K562 (cell line): ENCODE data around the gene FRAT2. TPM values are rescaled to one million over a fixed set of nuclear protein-coding genes. Genes with fewer than 3 reads are reported as not detected.

Source experiments
- ATAC-seq: fragments of 200-7000 bp; cut with Tn5 transposase; 3 replicates; pipeline ENCODE4 v1.9.1; 2020; ENCODE audit warnings: moderate library complexity
- BruUV-seq: library from RNA; stranded (reverse); fragments of 400-500 nt; replicated peaks from 2 replicates; lab custom pipeline; 2021; lab: Mats Ljungman, UMichigan
- CTCF ChIA-PET: fragments of 300-600 bp; formaldehyde crosslinking; extraction: SDS; loops from one replicate; lab custom pipeline; 2021; ENCODE audit warnings: low intra/inter-chr PET ratio; lab: Yijun Ruan, JAX
- POLR2A ChIA-PET: fragments of 300-600, 350-650 bp; sonication (Branson Sonifier 250); formaldehyde crosslinking; extraction: SDS; loops from one replicate; lab custom pipeline; 2021; ENCODE audit warnings: antibody characterized with exemption, inconsistent platforms; lab: Yijun Ruan, JAX
- DNase-seq, 4 experiments: peaks; one replicate each; pipeline versions ENCODE4 v3.0.0 to v3.0.0-alpha.2; 2011 to 2018; ENCODE audit warnings: low spot score in 3 of 4, mixed read lengths in 3 of 4; ENCODE audit errors: extremely low read depth in 1 of 4
- FAIRE-seq: peaks from 2 replicates; lab custom pipeline; 2011; peaks lifted over from hg19 to GRCh38; lab: Jason Lieb, UNC
- H2AFZ ChIP-seq: 2 replicates; pipeline ENCODE4 v1.6.0; 2011; ENCODE audit warnings: low read depth, low read length, control low read depth, inconsistent platforms
- H3K27ac ChIP-seq: fragments of 200-600 bp; 3 replicates; pipeline ENCODE4 v1.8.0; 2011; ENCODE audit warnings: low read depth, mild to moderate bottlenecking, control low read depth, inconsistent platforms, low read length, moderate library complexity, mixed read lengths; ENCODE audit errors: extremely low read depth
- H3K27me3 ChIP-seq, 2 experiments: fragments of 300-600 bp in 1 of 2; 2 replicates in 1 of 2; 3 replicates in 1 of 2; pipeline versions ENCODE4 v1.6.0 to v1.8.0; 2011; ENCODE audit warnings: inconsistent platforms in 2 of 2, low read length in 2 of 2, mild to moderate bottlenecking in 1 of 2, mixed read lengths in 1 of 2, moderate library complexity in 1 of 2; ENCODE audit not compliant: control insufficient read depth in 2 of 2, insufficient read depth in 2 of 2
- H3K36me3 ChIP-seq: fragments of 300-600 bp; 3 replicates; pipeline ENCODE4 v1.8.0; 2011; ENCODE audit warnings: mild to moderate bottlenecking, low read length, inconsistent platforms; ENCODE audit not compliant: control insufficient read depth, insufficient read depth
- H3K4me1 ChIP-seq, 2 experiments: fragments of 200-600 bp in 1 of 2; replicated peaks in 1 of 2; 2 replicates in 1 of 2; 3 replicates in 1 of 2; pipeline versions ENCODE4 v1.5.1 to v1.8.0; 2011; ENCODE audit warnings: inconsistent platforms in 2 of 2, low read length in 2 of 2, mild to moderate bottlenecking in 1 of 2, mixed read lengths in 1 of 2, moderate library complexity in 1 of 2; ENCODE audit not compliant: control insufficient read depth in 2 of 2, insufficient read depth in 2 of 2
- H3K4me2 ChIP-seq: 2 replicates; pipeline ENCODE4 v1.6.1; 2011; ENCODE audit warnings: low read length, control low read depth, inconsistent platforms, mixed read lengths; ENCODE audit not compliant: insufficient read depth
- H3K4me3 ChIP-seq: fragments of 200-600 bp; sonication (generic), shearing (Covaris generic); 2 replicates; pipeline ENCODE4 v1.5.1; 2016; ENCODE audit warnings: control low read depth, inconsistent platforms
- H3K79me2 ChIP-seq: fragments of 200-600 bp; 3 replicates; pipeline ENCODE4 v1.8.0; 2011; ENCODE audit warnings: low read length, inconsistent platforms; ENCODE audit not compliant: control insufficient read depth, insufficient read depth
- H3K9ac ChIP-seq, 2 experiments: 2 replicates each; pipeline versions ENCODE4 v1.6.0 to v1.6.1; 2011; ENCODE audit warnings: low read depth in 2 of 2, low read length in 2 of 2, control low read depth in 1 of 2, inconsistent platforms in 1 of 2, mild to moderate bottlenecking in 1 of 2, mixed read lengths in 1 of 2; ENCODE audit not compliant: insufficient read depth in 1 of 2
- H3K9me1 ChIP-seq: one replicate; pipeline ENCODE4 v1.6.0; 2011; ENCODE audit warnings: inconsistent platforms, mild to moderate bottlenecking, low read length, moderate library complexity; ENCODE audit not compliant: control insufficient read depth, insufficient read depth
- H3K9me3 ChIP-seq: replicated peaks from 2 replicates; pipeline ENCODE4 v1.5.1; 2011; ENCODE audit warnings: low read depth, low read length, inconsistent platforms; ENCODE audit not compliant: control insufficient read depth, insufficient read depth
- H4K20me1 ChIP-seq: replicated peaks from 2 replicates; pipeline ENCODE4 v1.6.1; 2011; ENCODE audit warnings: low read length, inconsistent platforms, mixed read lengths; ENCODE audit not compliant: control insufficient read depth, insufficient read depth
- POLR2A ChIP-seq: fragments of 450-650 bp; conservative IDR thresholded peaks from 2 replicates; pipeline ENCODE4 v1.6.1; 2016
- POLR2H ChIP-seq: IDR thresholded peaks from 2 replicates; pipeline ENCODE4 v1.6.1; 2016; ENCODE audit warnings: missing genetic modification characterization, low read depth, mild to moderate bottlenecking, control low read depth, missing compliant biosample characterization, moderate library complexity
- SUPT5H ChIP-seq: fragments of 450-650 bp; IDR thresholded peaks from 2 replicates; pipeline ENCODE4 v1.6.1; 2016
- ZNF384 ChIP-seq: IDR thresholded peaks from 2 replicates; pipeline ENCODE4 v1.6.1; 2012; ENCODE audit warnings: low read depth, low read length, improper control_type of control experiment
- ZNF780A ChIP-seq: fragments of 250-450 bp; sonication (Bioruptor Pico); IDR thresholded peaks from 2 replicates; pipeline ENCODE4 v1.5.0; 2021; ENCODE audit warnings: mild to moderate bottlenecking
- WGBS: fragments of 100-300 bp; shearing (Covaris generic); methylation state at CpG from one replicate; pipeline ENCODE4 v1.1.6; 2016; ENCODE audit warnings: low coverage, mixed read lengths; ENCODE audit not compliant: insufficient coverage; ENCODE audit errors: missing lambda C conversion rate; 5-methylcytosine and 5-hydroxymethylcytosine counted together
- in situ Hi-C: fragments of 300-500 bp; cut with MboI; formaldehyde crosslinking; loops from 4 replicates; pipeline ENCODE4 v1.15.0; 2018; ENCODE audit warnings: inconsistent platforms, mixed read lengths
- intact Hi-C: fragments of 100-400 bp; cut with micrococcal nuclease; formaldehyde crosslinking; loops from 2 replicates; pipeline ENCODE4 v1.14.2; 2022
- polyA plus RNA-seq, 8 experiments: library from polyadenylated mRNA; depleted of rRNA in 4 of 8; stranded (reverse) in 5 of 8; unstranded in 3 of 8; fragments of >200 nt; fragmentation: Nextera tagmentation in 2 of 8; fragmentation: Illumina TruSeq in 1 of 8; extraction: Ambion mirVana in 2 of 8; extraction: Trizol in 1 of 8; gene quantifications; 2 replicates each; pipeline versions ENCODE4 v1.2.1 to v1.2.3, GENCODE V29; 2011 to 2014; ENCODE audit warnings: inconsistent platforms in 1 of 8, missing spikeins in 1 of 8
- total RNA-seq, 7 experiments: library from RNA; depleted of rRNA in 6 of 7; stranded (reverse); fragments of >200 nt in 6 of 7; fragmentation: Illumina TruSeq in 2 of 7; extraction: Trizol in 2 of 7; gene quantifications; 2 replicates each; pipeline versions ENCODE4 v1.2.1 to v1.2.3, GENCODE V29; 2011 to 2021; ENCODE audit warnings: low replicate concordance in 1 of 7
- TF ChIP-seq, protein P1 (sequence below): fragments of 450-650 bp; formaldehyde crosslinking; IDR thresholded peaks from 2 replicates; pipeline ENCODE4 v1.4.0; 2020; ENCODE audit warnings: mild to moderate bottlenecking, moderate library complexity
- TF ChIP-seq, protein P2 (sequence below): fragments of 250-450 bp; sonication (Bioruptor Pico); IDR thresholded peaks from 2 replicates; pipeline ENCODE4 v1.8.0; 2022; ENCODE audit warnings: inconsistent platforms
- TF ChIP-seq, protein P3 (sequence below): sonication (generic); formaldehyde crosslinking; IDR thresholded peaks from 2 replicates; pipeline ENCODE4 v1.8.1; 2023; ENCODE audit warnings: mild to moderate bottlenecking, missing genetic modification reagents

FRAT2 gene
- total and polyA plus RNA-seq, 9 of the 15 experiments (the other 6 are each of a cell fraction or from before 2014, with no cell fraction given) = 4.3 to 31.7 (median 19.5) TPM

DNA sequence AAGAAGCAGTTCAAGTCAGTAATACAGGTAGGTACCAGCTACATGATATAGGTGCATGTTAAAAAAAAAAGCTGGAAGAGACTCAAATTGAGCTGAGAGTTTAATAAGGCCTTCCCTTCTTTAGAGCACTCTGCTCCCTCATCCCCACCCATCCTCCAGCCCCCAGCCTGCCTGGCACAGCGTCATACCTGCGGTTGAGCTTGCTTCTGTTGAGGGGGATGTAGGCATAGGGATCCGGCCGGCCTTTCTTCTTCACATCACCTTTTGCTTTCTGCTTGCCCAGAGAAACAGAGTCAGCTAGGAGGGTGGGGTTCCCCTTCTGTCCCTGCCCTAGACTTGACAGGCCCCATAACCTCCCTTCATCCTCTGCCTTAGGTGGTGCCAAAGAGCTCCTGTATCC is 23.8 kb upstream of the FRAT2 start (continued):
- TF ChIP-seq, protein P1, sequence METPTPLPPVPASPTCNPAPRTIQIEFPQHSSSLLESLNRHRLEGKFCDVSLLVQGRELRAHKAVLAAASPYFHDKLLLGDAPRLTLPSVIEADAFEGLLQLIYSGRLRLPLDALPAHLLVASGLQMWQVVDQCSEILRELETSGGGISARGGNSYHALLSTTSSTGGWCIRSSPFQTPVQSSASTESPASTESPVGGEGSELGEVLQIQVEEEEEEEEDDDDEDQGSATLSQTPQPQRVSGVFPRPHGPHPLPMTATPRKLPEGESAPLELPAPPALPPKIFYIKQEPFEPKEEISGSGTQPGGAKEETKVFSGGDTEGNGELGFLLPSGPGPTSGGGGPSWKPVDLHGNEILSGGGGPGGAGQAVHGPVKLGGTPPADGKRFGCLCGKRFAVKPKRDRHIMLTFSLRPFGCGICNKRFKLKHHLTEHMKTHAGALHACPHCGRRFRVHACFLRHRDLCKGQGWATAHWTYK (CRISPR knock-in tag) = no peak
- TF ChIP-seq ZNF780A (CRISPR knock-in tag) (no peak), ZNF384 (no peak), SUPT5H (no peak)
- TF ChIP-seq, protein P2, sequence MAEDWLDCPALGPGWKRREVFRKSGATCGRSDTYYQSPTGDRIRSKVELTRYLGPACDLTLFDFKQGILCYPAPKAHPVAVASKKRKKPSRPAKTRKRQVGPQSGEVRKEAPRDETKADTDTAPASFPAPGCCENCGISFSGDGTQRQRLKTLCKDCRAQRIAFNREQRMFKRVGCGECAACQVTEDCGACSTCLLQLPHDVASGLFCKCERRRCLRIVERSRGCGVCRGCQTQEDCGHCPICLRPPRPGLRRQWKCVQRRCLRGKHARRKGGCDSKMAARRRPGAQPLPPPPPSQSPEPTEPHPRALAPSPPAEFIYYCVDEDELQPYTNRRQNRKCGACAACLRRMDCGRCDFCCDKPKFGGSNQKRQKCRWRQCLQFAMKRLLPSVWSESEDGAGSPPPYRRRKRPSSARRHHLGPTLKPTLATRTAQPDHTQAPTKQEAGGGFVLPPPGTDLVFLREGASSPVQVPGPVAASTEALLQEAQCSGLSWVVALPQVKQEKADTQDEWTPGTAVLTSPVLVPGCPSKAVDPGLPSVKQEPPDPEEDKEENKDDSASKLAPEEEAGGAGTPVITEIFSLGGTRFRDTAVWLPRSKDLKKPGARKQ = no peak

DNA sequence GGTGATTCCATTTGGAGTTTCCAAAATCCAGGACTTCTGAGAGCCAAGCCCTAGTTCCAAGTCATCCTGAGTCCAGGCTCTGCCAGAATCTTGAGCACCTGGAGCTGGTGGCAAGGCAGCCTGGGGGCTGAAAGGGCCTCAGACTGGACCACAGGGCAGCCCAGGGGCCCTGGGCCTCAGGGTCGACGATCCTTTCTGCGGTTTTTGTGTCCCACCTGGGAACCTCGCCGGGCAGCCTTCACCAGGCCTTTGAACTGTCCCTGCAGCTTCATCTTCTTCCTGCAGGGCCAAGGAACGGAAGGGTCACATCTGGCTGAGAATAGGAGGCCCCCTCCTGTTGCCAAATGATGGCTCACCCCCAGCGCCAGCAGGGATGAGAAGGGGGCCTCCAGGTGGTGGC is 22.4 kb upstream of the FRAT2 start:
- ChIA-PET POLR2A (interaction anchor here (1.0 to 1.1 kb wide), 2 partner anchors 24 to 78 kb away, joined by 3 read pairs; no protein-coding TSS in a partner anchor), CTCF (no interaction called here)
- ATAC-seq (no peak), FAIRE-seq (no peak), DNase-seq (no peak)
- Histone ChIP-seq H3K27me3 (no peaks in the 10 kb centered on the region), H3K4me3 (no peak overlapping the region), H3K79me2 (no peaks in the 10 kb centered on the region), H3K27ac (no peak overlapping the region), H3K9me1 (no peaks in the 10 kb centered on the region), H3K9me3 (no peaks in the 10 kb centered on the region), H3K4me2 (no peak overlapping the region), H4K20me1 (no peaks in the 10 kb centered on the region), H3K36me3 (peaks cover 60% of the 10 kb centered on the region; the same call in 2 of the 3 replicates), H3K9ac (no peak overlapping the region), H2AFZ (no peak overlapping the region), H3K4me1 (no peaks in the 10 kb centered on the region; a peak in 1 of 5 replicates)
- 94% methylated on average over 3 of the region's 7 CpGs for WGBS
- intact Hi-C loops (loop anchor here (5.0 kb wide), 1 partner anchor 285 kb away; no protein-coding TSS in a partner anchor), in situ Hi-C loops (loop anchor here (10.0 kb wide), 1 partner anchor 282 kb away; no protein-coding TSS in a partner anchor)
- TSS peak; percentile 72 for BruUV-seq
- TF ChIP-seq, protein P3, sequence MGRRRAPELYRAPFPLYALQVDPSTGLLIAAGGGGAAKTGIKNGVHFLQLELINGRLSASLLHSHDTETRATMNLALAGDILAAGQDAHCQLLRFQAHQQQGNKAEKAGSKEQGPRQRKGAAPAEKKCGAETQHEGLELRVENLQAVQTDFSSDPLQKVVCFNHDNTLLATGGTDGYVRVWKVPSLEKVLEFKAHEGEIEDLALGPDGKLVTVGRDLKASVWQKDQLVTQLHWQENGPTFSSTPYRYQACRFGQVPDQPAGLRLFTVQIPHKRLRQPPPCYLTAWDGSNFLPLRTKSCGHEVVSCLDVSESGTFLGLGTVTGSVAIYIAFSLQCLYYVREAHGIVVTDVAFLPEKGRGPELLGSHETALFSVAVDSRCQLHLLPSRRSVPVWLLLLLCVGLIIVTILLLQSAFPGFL = no peak
- TF ChIP-seq POLR2H = no peak
- TF ChIP-seq POLR2A = no peak
